ENCODE data around the gene PRPF4.

The PRPF4 gene

DNA sequence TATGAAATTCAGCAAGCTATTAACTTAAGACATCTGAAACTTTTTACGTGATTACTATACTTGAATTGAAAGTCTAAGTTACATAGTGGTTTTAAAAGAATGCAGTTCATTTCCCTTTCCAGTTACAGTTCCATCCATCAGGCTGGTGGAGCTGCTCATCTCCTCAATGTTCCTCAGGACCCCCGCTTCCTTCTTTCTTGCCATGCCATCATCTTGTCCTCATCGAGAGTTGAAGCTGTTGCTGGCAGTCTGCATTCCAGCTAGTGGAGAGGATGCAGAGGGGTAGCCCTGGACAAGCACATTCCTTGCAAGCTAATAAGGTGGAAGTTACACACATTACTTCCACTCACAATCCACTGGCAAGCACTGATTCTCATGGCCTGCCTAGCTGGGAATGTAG is 36.5 kb downstream of the PRPF4 start:
- no peak for DNase-seq (ENCODE audit: low read depth)

DNA sequence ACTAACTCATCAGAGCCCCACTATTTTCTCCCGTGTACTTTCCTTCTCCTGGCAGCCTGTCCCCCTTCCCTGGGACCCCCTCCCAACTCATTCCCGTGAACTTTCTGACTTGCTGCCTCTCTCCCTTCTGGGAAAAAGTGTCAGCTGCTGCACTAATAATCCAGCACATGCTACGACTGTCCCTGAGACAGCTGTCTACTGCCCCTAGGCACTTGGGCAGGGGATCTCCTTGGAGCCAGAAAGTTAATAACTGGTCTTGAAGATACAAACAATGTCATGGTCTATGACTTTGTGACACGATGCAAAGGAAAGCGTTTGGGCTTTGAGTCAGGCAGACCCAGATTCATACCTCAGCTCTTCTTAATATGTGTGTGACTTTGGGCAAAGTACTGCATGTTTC is 37.8 kb downstream of the PRPF4 start:
- DNase-seq (ENCODE audit: low read depth) = no peak

DNA sequence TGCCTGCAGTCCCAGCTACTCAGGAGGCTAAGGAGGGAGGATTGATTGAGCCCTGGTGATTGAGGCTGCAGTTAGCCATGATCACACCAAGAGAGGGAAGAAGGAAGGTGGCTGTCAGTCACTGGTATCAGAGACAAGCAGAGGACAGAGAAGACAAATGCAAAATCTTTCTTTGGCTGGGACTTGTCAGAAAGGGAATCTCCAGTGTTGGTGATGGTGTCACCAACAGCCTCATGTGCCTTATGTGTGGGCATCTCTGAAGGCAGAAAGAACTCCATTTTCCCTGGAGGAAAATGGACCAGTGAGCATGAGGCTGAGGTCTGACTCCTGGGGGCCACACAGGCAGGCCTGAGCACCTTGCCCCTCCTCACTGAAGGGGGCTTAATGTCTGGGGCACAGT is 39.8 kb downstream of the PRPF4 start:
- DNase-seq (ENCODE audit: low read depth) = no peak

DNA sequence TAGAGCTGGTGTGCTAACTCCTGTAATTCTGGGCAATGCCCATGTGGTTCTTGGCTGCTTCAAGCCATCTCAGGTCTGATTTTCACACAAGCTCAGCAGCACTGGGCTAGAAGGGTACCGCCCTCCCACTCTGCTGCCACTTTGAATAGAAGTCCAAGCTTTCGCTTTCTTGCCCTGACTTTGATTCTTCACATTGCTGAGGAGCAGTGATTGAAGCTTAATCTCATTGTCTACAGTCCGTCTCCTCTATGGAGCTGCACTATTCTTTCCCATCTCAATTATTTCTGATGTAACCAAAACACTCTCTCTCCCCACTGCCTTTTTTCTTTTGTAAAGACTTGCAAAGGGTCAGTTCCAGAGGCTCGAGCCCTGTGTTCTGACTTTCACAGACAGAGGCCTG is 40.6 kb downstream of the PRPF4 start:
- DNase-seq (ENCODE audit: low read depth) = no peak

DNA sequence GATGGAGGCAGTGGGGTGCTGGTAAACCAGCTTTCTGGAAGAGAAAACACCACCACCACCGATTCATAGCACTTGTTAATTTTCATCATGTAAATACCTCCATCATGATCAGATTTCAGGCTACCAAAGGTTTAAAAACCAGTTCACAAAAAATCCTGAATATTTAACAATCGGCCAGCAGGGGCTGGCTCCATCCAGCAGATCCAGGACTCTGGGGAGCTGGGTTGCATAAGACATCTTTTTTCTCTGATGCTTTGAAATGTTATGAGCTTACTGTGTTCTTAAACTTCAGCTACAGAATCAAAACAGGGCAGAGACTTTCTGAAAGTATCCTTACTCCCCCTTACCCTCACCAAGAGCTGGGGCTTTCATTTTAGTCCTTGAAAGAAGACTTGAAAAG is 42.3 kb downstream of the PRPF4 start:
- no peak for DNase-seq (ENCODE audit: low read depth)

DNA sequence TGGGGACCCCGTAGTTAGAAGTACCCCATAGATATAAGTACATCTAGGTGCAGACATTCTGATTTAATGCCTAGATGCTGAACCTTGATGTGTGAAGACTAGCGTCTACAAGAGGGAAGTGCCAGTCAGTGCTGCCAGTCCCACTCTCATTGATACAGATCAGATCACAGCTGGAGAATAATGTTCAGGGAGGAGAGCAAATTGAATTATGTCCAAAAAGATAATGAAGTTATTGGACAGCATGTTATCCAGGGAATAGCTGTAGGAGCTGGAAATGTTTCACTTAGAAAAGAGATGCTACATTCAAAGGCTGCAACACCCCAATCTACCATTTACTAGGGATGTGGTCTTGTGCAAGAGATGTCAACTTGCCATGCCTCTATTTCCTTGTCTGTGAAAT is 43.6 kb downstream of the PRPF4 start:
- no peak for DNase-seq (ENCODE audit: low read depth)

DNA sequence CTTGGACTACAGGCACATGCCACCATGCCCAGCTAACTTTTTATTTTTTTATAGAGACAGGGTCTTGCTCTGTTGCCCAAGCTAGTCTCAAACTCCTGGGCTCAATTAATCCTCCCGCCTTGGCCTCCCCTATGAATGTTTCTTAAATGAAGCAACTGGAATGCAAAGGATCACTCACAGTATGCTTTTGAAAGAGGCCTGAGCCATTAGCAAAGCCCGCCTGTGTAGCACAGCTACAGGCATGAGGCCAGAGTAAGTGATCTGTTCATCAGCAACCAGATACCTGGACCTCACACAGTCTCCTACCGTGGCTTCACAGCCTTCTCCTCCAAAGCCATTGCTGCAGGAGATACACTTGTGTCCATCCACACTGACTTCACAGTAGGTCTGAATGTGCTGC is 44.6 kb downstream of the PRPF4 start:
- DNase-seq (ENCODE audit: low read depth) = no peak

DNA sequence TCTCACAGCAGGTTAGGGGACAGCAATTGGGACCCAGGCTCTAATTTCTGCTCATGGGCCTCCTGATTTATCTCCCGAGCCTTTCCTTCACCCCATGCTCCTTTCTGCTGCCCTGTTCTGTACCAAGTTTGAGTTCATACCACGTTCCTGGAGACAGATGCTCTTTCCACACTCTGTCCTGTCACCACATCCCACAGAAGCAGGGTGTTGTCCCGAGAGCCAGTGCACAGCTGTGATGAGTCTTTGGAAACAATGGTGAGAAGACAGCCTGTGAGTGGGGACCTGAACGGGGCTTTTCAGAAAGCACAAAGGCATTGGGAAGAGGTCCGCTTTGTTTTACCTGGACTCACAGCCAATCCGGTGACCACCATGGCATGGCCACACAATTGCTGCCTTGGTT is 47.2 kb downstream of the PRPF4 start:
- no peak for DNase-seq (ENCODE audit: low read depth)

DNA sequence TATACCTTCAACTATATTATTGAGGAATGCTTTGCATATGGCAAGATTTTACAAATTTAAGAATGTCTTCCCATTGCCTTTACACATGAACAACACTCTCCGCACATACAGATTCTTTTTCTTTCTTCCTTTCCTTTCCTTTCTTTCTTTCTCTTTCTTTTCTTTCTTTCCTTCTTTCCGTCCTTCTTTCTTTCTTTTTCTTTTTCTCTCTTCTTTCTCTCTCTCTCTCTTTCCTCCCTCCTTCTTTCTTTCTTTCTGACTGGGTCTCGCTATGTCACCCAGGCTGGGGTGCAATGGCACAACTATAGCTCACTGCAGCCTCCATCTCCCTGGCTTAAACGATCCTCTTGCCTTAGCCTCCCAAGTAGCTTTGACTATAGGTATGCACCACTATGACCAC is 50.8 kb downstream of the PRPF4 start:
- DNase-seq (ENCODE audit: low read depth) = no peak

DNA sequence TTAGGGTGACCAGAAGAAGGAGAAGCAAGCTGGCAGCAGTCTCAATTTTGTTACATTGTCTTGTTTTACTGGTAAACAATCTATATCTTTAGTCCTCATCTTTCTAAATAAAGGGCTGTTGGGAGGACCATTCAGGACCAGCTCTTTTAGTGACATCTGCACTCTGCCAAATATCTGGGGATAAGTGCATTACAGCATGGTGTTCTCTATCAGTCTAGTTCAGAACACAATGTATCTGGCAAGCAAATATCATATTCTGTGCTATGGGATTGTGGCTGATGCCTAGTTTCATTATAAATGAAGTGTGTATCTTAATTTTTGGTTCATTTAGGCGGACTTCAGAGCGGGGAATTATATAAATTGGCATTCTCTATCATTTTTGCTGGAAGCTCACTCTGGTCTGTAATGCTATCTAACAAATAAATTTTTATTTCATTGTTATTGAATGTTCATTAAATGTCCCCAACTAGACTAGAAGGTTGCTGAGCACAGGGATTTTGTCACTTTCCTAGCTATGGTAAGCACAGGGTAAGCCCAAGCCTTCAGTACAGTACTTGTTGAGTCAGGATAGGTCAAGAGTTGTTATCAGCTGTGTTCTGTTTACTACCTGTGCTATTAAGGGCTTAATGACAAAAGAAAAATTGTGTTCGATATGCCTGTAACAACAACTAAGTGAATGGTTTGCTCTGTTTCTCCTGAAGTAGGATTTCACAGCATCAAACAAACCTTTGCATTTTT is 52.8 kb downstream of the PRPF4 start:
- DNase-seq (ENCODE audit: low read depth) = no peak

DNA sequence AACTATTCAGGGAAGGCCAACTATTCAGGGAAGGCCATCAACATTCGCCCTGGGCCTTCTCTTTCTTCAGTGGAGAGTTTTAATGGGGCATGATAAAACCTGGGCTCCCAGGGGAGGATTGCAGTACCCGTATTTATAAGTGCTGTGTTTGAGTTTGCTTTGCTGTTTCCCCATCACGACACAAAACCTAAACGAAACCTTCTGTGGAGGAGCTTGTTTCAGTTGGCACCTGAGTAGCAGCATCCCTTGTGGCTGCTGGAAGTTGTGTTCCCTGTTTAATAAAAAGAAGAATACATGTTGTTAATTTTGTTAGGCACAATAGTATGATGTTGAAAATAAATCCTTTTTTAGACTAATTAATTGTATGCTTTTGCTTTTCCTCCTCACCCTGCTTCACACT is 56.3 kb downstream of the PRPF4 start:
- no peak for DNase-seq (ENCODE audit: low read depth)

DNA sequence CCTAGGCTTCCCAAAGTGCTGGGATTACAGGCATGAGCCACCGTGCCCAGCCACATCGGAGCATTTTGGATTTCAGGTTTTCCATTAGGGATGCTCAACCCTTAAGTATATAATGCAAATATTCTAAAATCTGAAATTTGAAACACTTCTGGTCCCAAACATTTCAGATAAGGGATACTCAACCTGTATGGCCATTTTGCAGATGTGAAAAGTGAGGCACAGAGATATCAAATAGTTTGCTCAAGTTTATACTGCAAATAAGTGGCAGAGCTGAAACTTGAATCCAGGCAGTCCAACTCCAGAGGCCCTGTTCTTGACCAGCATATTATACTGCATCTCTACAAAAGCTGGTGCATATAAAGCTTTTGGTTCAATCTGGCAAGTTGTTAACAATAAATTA is 62.3 kb downstream of the PRPF4 start:
- DNase-seq (ENCODE audit: low read depth) = no peak

DNA sequence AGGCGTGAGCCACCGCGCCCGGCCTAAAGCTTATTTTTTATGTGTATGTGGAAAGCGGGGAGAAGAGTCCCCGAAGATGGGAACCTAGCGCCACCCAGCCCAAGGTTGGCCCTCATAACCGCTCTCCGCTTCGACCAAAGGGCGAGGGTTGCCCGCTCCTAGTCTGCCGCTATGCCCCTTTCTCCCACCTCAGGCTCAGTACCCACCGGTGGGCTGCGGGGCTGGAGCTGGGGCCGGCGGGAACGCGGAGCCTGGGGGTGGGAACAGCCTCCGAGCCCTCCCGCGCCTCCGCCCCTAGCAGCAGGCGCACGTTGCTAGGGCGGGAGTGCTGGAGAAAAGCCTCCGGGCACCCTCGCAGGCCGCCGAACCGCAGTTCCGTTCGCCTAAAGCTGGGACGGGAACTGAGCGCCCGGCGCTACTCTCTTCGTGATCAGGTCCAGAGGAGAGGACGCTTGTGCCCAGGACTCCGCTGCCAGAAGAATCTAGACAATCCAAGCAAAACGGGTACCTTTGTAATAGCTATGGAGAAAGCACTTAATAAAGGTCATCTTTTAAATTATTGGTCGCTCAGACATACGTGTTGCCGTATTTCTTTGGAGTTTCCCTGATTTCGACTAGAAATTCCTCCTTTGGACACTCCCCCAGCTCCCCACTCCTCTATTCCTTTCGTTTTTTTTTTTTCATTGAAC is 64.7 kb downstream of the PRPF4 start, which contains the start of gene WDR31:
Gene WDR31 (minus strand): TSS at position 265 of the 689 bp plus-strand sequence. CDS start 8,253 bp downstream, outside the sequence.
- peak; percentile 65 for DNase-seq (ENCODE audit: low read depth)

DNA sequence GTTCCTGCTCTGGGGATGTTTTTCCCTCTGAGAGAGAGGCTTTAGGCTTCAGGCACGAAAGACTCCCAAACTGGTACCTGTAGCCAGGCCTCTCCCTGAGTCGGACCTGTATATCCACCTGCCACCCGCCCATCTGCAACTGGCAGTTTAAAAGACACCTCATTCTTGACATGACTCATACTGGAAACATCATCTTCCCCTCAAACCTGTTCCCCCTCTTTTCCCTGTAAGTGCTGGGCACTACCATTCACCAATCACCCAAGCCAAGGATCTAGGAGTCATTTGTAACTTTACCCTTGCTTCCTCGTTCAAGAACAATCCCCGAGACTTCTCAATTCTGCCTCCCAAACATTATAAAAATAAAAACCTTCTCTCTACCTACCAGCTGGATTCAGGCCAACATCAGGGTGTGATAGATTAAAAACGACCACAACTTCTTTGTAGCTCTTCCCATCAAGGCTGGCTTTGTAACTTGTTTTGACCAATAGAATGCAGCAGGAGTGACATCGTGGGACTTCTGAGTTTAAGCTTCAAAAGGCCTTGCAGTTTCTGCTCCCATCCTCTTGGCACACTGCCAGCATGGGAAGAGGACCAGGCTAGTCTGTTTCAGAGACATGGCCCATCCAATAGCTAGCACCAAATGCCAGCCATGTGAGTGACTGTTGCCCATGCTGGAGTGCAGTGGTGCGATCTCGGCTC is 66.4 kb downstream of the PRPF4 start:
- no peak for DNase-seq (ENCODE audit: low read depth)
